ENCODE measurements around the gene LYPD3. TPM values are rescaled to one million over a fixed set of nuclear protein-coding genes. Genes with fewer than 3 reads are reported as not detected.

The LYPD3 gene
- total RNA-seq, 1 experiment from 2014 or later: 0.46 TPM

DNA sequence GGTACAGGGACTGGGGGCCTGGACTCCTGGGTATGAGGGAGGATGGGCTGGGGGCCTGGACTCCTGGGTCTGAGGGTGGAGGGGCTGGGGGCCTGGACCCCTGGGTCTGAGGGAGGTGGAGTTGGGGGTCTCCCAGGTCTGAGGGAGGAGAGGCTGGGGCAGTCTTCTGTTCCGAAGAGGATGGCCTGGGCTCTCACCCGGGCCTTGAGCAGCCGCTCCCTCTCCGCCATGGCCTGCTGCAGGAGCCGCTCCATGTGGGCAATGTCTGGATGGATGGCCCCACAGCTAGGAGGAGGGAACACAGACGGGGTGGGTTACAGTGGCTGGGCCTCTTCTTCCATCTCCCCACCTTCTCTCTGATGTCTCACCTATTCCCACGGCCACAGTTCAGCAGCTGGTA lies 21.0 kb upstream of the LYPD3 start:
- CTCF ChIA-PET: no interaction called here
- TF ChIP-seq SIN3A (IDR thresholded peaks at IDR 0.05; ENCODE audit: borderline replicate concordance, insufficient read depth, low read depth, low read length) (no peak), POLR2AphosphoS5 (IDR thresholded peaks at IDR 0.05; ENCODE audit: low read depth, low read length) (no peak), TCF7L2 (IDR thresholded peaks at IDR 0.05; ENCODE audit: low read depth, low read length) (no peak)
- TF ChIP-seq, protein P1, sequence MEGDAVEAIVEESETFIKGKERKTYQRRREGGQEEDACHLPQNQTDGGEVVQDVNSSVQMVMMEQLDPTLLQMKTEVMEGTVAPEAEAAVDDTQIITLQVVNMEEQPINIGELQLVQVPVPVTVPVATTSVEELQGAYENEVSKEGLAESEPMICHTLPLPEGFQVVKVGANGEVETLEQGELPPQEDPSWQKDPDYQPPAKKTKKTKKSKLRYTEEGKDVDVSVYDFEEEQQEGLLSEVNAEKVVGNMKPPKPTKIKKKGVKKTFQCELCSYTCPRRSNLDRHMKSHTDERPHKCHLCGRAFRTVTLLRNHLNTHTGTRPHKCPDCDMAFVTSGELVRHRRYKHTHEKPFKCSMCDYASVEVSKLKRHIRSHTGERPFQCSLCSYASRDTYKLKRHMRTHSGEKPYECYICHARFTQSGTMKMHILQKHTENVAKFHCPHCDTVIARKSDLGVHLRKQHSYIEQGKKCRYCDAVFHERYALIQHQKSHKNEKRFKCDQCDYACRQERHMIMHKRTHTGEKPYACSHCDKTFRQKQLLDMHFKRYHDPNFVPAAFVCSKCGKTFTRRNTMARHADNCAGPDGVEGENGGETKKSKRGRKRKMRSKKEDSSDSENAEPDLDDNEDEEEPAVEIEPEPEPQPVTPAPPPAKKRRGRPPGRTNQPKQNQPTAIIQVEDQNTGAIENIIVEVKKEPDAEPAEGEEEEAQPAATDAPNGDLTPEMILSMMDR (IDR thresholded peaks at IDR 0.05): no peak
- TF ChIP-seq, protein P2, sequence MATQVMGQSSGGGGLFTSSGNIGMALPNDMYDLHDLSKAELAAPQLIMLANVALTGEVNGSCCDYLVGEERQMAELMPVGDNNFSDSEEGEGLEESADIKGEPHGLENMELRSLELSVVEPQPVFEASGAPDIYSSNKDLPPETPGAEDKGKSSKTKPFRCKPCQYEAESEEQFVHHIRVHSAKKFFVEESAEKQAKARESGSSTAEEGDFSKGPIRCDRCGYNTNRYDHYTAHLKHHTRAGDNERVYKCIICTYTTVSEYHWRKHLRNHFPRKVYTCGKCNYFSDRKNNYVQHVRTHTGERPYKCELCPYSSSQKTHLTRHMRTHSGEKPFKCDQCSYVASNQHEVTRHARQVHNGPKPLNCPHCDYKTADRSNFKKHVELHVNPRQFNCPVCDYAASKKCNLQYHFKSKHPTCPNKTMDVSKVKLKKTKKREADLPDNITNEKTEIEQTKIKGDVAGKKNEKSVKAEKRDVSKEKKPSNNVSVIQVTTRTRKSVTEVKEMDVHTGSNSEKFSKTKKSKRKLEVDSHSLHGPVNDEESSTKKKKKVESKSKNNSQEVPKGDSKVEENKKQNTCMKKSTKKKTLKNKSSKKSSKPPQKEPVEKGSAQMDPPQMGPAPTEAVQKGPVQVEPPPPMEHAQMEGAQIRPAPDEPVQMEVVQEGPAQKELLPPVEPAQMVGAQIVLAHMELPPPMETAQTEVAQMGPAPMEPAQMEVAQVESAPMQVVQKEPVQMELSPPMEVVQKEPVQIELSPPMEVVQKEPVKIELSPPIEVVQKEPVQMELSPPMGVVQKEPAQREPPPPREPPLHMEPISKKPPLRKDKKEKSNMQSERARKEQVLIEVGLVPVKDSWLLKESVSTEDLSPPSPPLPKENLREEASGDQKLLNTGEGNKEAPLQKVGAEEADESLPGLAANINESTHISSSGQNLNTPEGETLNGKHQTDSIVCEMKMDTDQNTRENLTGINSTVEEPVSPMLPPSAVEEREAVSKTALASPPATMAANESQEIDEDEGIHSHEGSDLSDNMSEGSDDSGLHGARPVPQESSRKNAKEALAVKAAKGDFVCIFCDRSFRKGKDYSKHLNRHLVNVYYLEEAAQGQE (IDR thresholded peaks at IDR 0.05; ENCODE audit: insufficient read depth in 1 of 2, low read depth in 2 of 2, low read length in 1 of 2): no peak
- H3K27me3 ChIP-seq (ENCODE audit: control insufficient read depth, insufficient read depth, low read length): no peaks in the 10 kb centered on the region
- intact Hi-C loops (cut with micrococcal nuclease; ENCODE audit: unreplicated experiment) (no loop called here), in situ Hi-C loops (cut with HindIII; ENCODE audit: low pct_unique_long_range_greater_than_20kb, low sequenced_read_pairs) (no loop called here)
- POLR2A ChIA-PET: no interaction called here
- no TSS peak for BruUV-seq (replicated peaks)
- no peak for ATAC-seq
- H3K27ac ChIP-seq (ENCODE audit: low read length): no peak overlapping the region
- H3K4me3 ChIP-seq (ENCODE audit: low read depth in 2 of 2, low read length in 2 of 2): no peak overlapping the region
- H3K36me3 ChIP-seq (ENCODE audit: control insufficient read depth, insufficient read depth, low read length): no peaks in the 10 kb centered on the region
- no peaks in the 10 kb centered on the region for H3K9me3 ChIP-seq (ENCODE audit: control insufficient read depth, insufficient read depth, low read depth, low read length)
- no peaks in the 10 kb centered on the region for H3K4me1 ChIP-seq (ENCODE audit: control insufficient read depth, insufficient read depth, low read length)
- no peak for DNase-seq (ENCODE audit: low read depth, low spot score)

DNA sequence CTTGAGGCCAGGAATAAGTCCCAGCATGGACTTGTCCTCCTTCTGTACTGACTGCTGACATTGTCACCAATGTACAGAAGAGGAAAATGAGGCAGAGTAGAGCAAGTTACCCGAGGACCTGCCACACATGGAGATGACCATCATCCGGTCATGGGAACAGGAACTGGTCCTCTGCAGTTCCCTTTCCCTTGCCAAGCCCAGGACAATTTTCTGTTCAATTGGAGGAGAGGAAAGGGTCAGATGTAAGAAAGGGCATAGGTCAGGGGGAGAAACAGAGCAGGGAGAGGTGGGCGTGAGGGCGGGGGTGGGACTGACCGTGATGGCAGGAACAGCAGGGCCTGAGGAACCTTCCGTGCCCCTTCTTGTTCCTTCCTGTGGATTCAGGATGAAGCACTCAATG lies 20.5 kb upstream of the LYPD3 start:
- TF ChIP-seq POLR2AphosphoS5 (IDR thresholded peaks at IDR 0.05; ENCODE audit: low read depth, low read length) (no peak), TCF7L2 (IDR thresholded peaks at IDR 0.05; ENCODE audit: low read depth, low read length) (no peak), SIN3A (IDR thresholded peaks at IDR 0.05; ENCODE audit: borderline replicate concordance, insufficient read depth, low read depth, low read length) (no peak)
- TF ChIP-seq, protein P1 (IDR thresholded peaks at IDR 0.05): no peak
- TF ChIP-seq, protein P2 (IDR thresholded peaks at IDR 0.05; ENCODE audit: insufficient read depth in 1 of 2, low read depth in 2 of 2, low read length in 1 of 2): no peak
- Histone ChIP-seq H3K4me3 (ENCODE audit: low read depth in 2 of 2, low read length in 2 of 2) (no peak overlapping the region), H3K36me3 (ENCODE audit: control insufficient read depth, insufficient read depth, low read length) (no peaks in the 10 kb centered on the region), H3K9me3 (ENCODE audit: control insufficient read depth, insufficient read depth, low read depth, low read length) (no peaks in the 10 kb centered on the region), H3K27me3 (ENCODE audit: control insufficient read depth, insufficient read depth, low read length) (no peaks in the 10 kb centered on the region), H3K27ac (ENCODE audit: low read length) (no peak overlapping the region), H3K4me1 (ENCODE audit: control insufficient read depth, insufficient read depth, low read length) (no peaks in the 10 kb centered on the region)
- BruUV-seq (replicated peaks): no TSS peak
- ATAC-seq (no peak), DNase-seq (ENCODE audit: low read depth, low spot score) (no peak)
- ChIA-PET POLR2A (no interaction called here), CTCF (no interaction called here)
- intact Hi-C loops (cut with micrococcal nuclease; ENCODE audit: unreplicated experiment) (no loop called here), in situ Hi-C loops (cut with HindIII; ENCODE audit: low pct_unique_long_range_greater_than_20kb, low sequenced_read_pairs) (no loop called here)

Data from Panc1 (cell line).